Measurements from ENCODE around the gene PPP1R12C. TPM values are rescaled to one million over a fixed set of nuclear protein-coding genes. Genes with fewer than 3 reads are reported as not detected.
"Not testable (repeated sequence)": the region's sequence is repeated elsewhere in the genome, so short reads cannot be mapped to it uniquely, and the experiment has no call there.

PPP1R12C gene
- total RNA-seq, 1 experiment from 2014 or later = 79.9 TPM

DNA sequence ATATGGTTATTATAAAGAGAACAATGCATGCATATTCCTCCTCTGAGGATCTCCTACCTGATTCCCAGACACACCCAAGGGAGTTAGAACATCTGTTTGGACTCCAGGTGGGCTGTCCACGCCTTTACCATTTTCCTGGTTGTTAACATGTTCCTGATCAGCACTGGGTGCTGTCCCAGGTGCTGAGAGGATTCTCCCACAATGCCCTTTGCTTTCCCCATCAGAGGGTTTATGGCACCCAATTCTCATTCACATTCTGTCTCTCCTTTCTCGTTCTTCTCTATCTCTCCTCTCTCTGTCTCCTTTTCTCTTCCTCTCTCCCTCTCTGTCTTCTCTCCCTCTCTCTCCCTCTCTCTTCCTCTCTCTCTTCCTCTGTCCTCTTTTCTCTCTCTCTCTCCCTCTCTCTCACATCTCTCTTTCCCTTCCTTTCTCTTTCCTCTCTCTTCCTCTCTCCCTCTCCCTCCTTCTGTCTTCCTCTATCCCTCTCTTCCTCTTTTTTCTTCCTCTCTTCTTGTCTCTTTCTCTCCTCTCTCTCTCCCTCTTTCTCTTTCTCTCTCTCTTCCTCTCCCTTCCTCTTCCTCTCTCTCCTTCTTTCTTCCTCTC, 51.2 kb downstream of the PPP1R12C start:
- Mint-ChIP-seq H3K27ac (no peak overlapping the region), H3K27me3 (ENCODE audit: low read depth) (peaks cover 77% of the 10 kb centered on the region), H3K4me3 (no peak overlapping the region; a peak in 1 of 5 replicates), H3K36me3 (ENCODE audit: insufficient read depth in 1 of 3, low read depth in 3 of 3) (peaks cover 0 to 2% (median 0%) of the 10 kb centered on the region in 3 experiments; a peak in 2 of 7 replicates), H3K4me1 (peaks cover 14 to 19% of the 10 kb centered on the region in 2 experiments), H3K9me3 (peaks cover 0 to 2% of the 10 kb centered on the region in 2 experiments; a peak in 1 of 5 replicates)
- peaks cover 10% of the 10 kb centered on the region for H3K23me2 ChIP-seq (ENCODE audit: insufficient read length, low read depth, low read length, poor library complexity, severe bottlenecking)
- no peaks in the 10 kb centered on the region for H4K20me1 ChIP-seq (ENCODE audit: control insufficient read depth, insufficient read depth, insufficient read length)
- H3K9me3 ChIP-seq (ENCODE audit: control insufficient read depth, low read depth, low read length) = no peaks in the 10 kb centered on the region
- H2BK120ac ChIP-seq (ENCODE audit: low read depth, low read length, poor library complexity, severe bottlenecking) = no peak overlapping the region
- no peaks in the 10 kb centered on the region; the same call in 1 of the 2 replicates for H3K79me2 ChIP-seq (ENCODE audit: insufficient read depth, low read length)
- no peak overlapping the region for H2BK20ac ChIP-seq (ENCODE audit: low read depth, low read length, poor library complexity, severe bottlenecking)
- no peak overlapping the region for H3K14ac ChIP-seq (ENCODE audit: insufficient read depth, low read length)
- no peaks in the 10 kb centered on the region for H3K79me1 ChIP-seq (ENCODE audit: insufficient read depth, low read depth, low read length, poor library complexity, severe bottlenecking)
- H2BK12ac ChIP-seq (ENCODE audit: insufficient read length, low read depth, low read length) = no peak overlapping the region
- peaks cover 4% of the 10 kb centered on the region; the same call in 1 of the 2 replicates for H3K4me1 ChIP-seq (ENCODE audit: insufficient read depth, low read length)
- H3K4ac ChIP-seq (ENCODE audit: low read depth, low read length) = no peak overlapping the region
- H3K23ac ChIP-seq (ENCODE audit: insufficient read length, low read depth, low read length) = no peak overlapping the region
- H4K91ac ChIP-seq (ENCODE audit: insufficient read length, low read depth, low read length) = no peak overlapping the region
- H4K8ac ChIP-seq (replicated peaks; ENCODE audit: insufficient read length, low read depth, low read length) = no peak overlapping the region
- H3K27me3 ChIP-seq (ENCODE audit: insufficient read depth, low read length) = peaks cover 26% of the 10 kb centered on the region
- no peak overlapping the region for H3K56ac ChIP-seq (ENCODE audit: insufficient read length, low read depth, low read length)
- no peak overlapping the region for H3K18ac ChIP-seq (ENCODE audit: insufficient read length, low read depth, low read length)
- no peak overlapping the region for H3T11ph ChIP-seq (ENCODE audit: low read length)
- no peak overlapping the region for H4K5ac ChIP-seq (ENCODE audit: insufficient read length, low read depth, low read length)
- H3K9ac ChIP-seq (ENCODE audit: extremely low read depth, insufficient read length, low read length) = no peak overlapping the region
- TF ChIP-seq, protein P1, sequence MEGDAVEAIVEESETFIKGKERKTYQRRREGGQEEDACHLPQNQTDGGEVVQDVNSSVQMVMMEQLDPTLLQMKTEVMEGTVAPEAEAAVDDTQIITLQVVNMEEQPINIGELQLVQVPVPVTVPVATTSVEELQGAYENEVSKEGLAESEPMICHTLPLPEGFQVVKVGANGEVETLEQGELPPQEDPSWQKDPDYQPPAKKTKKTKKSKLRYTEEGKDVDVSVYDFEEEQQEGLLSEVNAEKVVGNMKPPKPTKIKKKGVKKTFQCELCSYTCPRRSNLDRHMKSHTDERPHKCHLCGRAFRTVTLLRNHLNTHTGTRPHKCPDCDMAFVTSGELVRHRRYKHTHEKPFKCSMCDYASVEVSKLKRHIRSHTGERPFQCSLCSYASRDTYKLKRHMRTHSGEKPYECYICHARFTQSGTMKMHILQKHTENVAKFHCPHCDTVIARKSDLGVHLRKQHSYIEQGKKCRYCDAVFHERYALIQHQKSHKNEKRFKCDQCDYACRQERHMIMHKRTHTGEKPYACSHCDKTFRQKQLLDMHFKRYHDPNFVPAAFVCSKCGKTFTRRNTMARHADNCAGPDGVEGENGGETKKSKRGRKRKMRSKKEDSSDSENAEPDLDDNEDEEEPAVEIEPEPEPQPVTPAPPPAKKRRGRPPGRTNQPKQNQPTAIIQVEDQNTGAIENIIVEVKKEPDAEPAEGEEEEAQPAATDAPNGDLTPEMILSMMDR (conservative IDR thresholded peaks at IDR 0.05) = no peak
- no peak overlapping the region for H3K4me2 ChIP-seq (ENCODE audit: insufficient read depth, insufficient read length, low read length)
- H2BK5ac ChIP-seq (ENCODE audit: insufficient read length, low read length) = no peak overlapping the region
- H2AFZ ChIP-seq (ENCODE audit: low read length) = no peak overlapping the region
- no peak overlapping the region for H2BK15ac ChIP-seq (ENCODE audit: low read depth, low read length)
- WGBS (ENCODE audit: extremely low coverage, insufficient read length, low lambda C conversion rate) = no CpG with 5 or more reads among the region's 2 CpGs
- DNase-seq = no peak
- no peak overlapping the region for H3K27ac ChIP-seq (ENCODE audit: insufficient read length, low read depth, low read length)
- no peak overlapping the region for H2AK5ac ChIP-seq (ENCODE audit: insufficient read length, low read length)

DNA sequence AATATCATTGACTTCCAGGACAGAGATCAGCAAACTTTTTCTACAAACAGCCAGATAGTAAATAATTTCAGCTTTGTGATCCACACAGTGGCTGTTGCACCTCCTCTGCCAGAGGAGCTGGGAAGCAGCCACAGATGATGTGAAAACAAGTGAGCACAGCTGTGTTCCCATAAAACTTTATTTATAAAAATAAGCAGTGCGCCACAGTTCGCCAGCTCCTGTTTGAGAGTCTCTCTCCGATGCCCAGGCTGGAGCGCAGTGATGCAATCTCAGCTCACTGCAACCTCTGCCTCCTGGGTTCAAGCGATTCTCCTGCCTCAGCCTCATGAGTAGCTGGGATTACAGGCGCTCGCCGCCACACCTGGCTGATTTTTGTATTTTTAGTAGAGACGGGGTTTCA, 51.9 kb downstream of the PPP1R12C start:
- H3K79me1 ChIP-seq (ENCODE audit: insufficient read depth, low read depth, low read length, poor library complexity, severe bottlenecking); H2BK12ac ChIP-seq (ENCODE audit: insufficient read length, low read depth, low read length); H3K9me3 Mint-ChIP-seq; H3K9me3 ChIP-seq (ENCODE audit: control insufficient read depth, low read depth, low read length); H4K91ac ChIP-seq (ENCODE audit: insufficient read length, low read depth, low read length); H2AFZ ChIP-seq (ENCODE audit: low read length); H3K18ac ChIP-seq (ENCODE audit: insufficient read length, low read depth, low read length); H3K4ac ChIP-seq (ENCODE audit: low read depth, low read length); H3K79me2 ChIP-seq (ENCODE audit: insufficient read depth, low read length); H3K14ac ChIP-seq (ENCODE audit: insufficient read depth, low read length); H4K5ac ChIP-seq (ENCODE audit: insufficient read length, low read depth, low read length); H3T11ph ChIP-seq (ENCODE audit: low read length); DNase-seq; H2BK120ac ChIP-seq (ENCODE audit: low read depth, low read length, poor library complexity, severe bottlenecking); H3K56ac ChIP-seq (ENCODE audit: insufficient read length, low read depth, low read length); H3K27ac ChIP-seq (ENCODE audit: insufficient read length, low read depth, low read length); H3K9ac ChIP-seq (ENCODE audit: extremely low read depth, insufficient read length, low read length); H4K20me1 ChIP-seq (ENCODE audit: control insufficient read depth, insufficient read depth, insufficient read length); H4K8ac ChIP-seq (replicated peaks; ENCODE audit: insufficient read length, low read depth, low read length); H2BK20ac ChIP-seq (ENCODE audit: low read depth, low read length, poor library complexity, severe bottlenecking); H2BK15ac ChIP-seq (ENCODE audit: low read depth, low read length); H3K36me3 Mint-ChIP-seq (ENCODE audit: insufficient read depth in 1 of 3, low read depth in 3 of 3); H3K23ac ChIP-seq (ENCODE audit: insufficient read length, low read depth, low read length); H3K4me3 Mint-ChIP-seq; H3K4me2 ChIP-seq (ENCODE audit: insufficient read depth, insufficient read length, low read length); H2AK5ac ChIP-seq (ENCODE audit: insufficient read length, low read length); H3K27ac Mint-ChIP-seq; H3K4me1 ChIP-seq (ENCODE audit: insufficient read depth, low read length); H2BK5ac ChIP-seq (ENCODE audit: insufficient read length, low read length): not testable (repeated sequence)
- Mint-ChIP-seq H3K27me3 (ENCODE audit: low read depth) (peaks cover 70% of the 10 kb centered on the region), H3K4me1 (peaks cover 12 to 16% of the 10 kb centered on the region in 2 experiments)
- WGBS (ENCODE audit: extremely low coverage, insufficient read length, low lambda C conversion rate) = no CpG with 5 or more reads among the region's 9 CpGs
- Histone ChIP-seq H3K27me3 (ENCODE audit: insufficient read depth, low read length) (peaks cover 23% of the 10 kb centered on the region), H3K23me2 (ENCODE audit: insufficient read length, low read depth, low read length, poor library complexity, severe bottlenecking) (peaks cover 10% of the 10 kb centered on the region)

All from H9 (cell line).